ENCODE results near the gene SLC16A9. TPM values are rescaled to one million over a fixed set of nuclear protein-coding genes. Genes with fewer than 3 reads are reported as not detected.

The SLC16A9 gene
- total and polyA plus RNA-seq, 2 donors (not counting 3 experiments of a cell fraction or from before 2014, with no cell fraction given): 0.35 TPM; not detected in 1

DNA sequence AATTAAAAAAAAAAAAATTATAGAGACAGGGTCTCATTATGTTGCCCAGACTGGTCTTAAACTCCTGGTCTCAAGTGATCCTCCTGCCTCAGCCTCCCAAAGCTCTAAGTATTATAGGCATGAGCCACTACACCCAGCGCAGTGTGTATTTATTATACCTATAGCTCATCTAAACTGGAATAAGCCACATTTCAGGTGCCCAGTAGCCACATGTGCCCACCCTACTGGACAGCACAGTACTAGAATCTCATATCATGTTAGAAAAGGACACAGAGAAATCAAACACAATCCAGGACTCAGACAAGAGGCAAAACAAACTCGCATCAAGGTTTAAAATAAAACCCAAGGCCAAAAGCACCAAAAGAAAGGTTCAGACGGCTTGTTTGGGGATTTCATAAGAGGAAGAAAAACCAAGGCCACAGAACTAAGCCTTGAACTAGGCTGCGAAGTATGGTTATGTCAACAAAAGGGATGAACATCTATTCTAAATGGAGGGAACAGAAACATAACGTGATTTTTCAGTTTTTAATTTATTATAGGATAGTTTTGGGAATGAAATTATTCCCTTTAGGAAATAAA lies 32.3 kb downstream of the SLC16A9 start:
- FAIRE-seq (no peak), DNase-seq (ENCODE audit: low read depth, low spot score) (no peak)
- ChIA-PET POLR2A (no interaction called here), CTCF (interaction anchor here (0.9 kb wide), 1 partner anchor 154 kb away, joined by 3 read pairs; no protein-coding TSS in a partner anchor)
- H4K20me1 ChIP-seq (replicated peaks; ENCODE audit: control insufficient read depth, extremely low read depth, insufficient read depth, low read length): no peaks in the 10 kb centered on the region
- no peaks in the 10 kb centered on the region for H3K9me3 ChIP-seq (replicated peaks; ENCODE audit: control insufficient read depth, insufficient read depth, low read length)
- H3K9me1 ChIP-seq (replicated peaks; ENCODE audit: control insufficient read depth, extremely low read depth, insufficient read depth, low read length): no peaks in the 10 kb centered on the region
- intact Hi-C loops (cut with micrococcal nuclease) (no loop called here), dilution Hi-C loops (cut with MboI; ENCODE audit: extremely low pct_ligation_motif_present, low sequenced_read_pairs) (no loop called here)
- BruUV-seq (replicated peaks): no TSS peak
- no peak for TF ChIP-seq CTCF (IDR thresholded peaks at IDR 0.05; ENCODE audit: extremely low read depth in 1 of 2, insufficient read depth in 1 of 2, low read depth in 1 of 2, low read length in 2 of 2)
- TF ChIP-seq POLR2A (IDR thresholded peaks at IDR 0.05; ENCODE audit: low read depth, low read length): no peak
- TF ChIP-seq EZH2 (IDR thresholded peaks at IDR 0.05; ENCODE audit: borderline replicate concordance, low read depth, low read length, severe bottlenecking): no peak
- TF ChIP-seq MYC (IDR thresholded peaks at IDR 0.05; ENCODE audit: low read depth, low read length): no peak
- TF ChIP-seq FOS (IDR thresholded peaks at IDR 0.05; ENCODE audit: borderline replicate concordance, insufficient read depth, low read length): no peak
- TF ChIP-seq GATA2 (IDR thresholded peaks at IDR 0.05; ENCODE audit: insufficient read depth, insufficient read length, low read depth, low read length): no peak
- H2AFZ ChIP-seq (ENCODE audit: low read depth, low read length): no peak overlapping the region
- no peak overlapping the region for H3K9ac ChIP-seq (replicated peaks; ENCODE audit: extremely low read depth, insufficient read depth, low read length)
- H3K27me3 ChIP-seq (ENCODE audit: control insufficient read depth in 2 of 2, insufficient read depth in 2 of 2, low read length in 2 of 2): no peaks in the 10 kb centered on the region
- no peaks in the 10 kb centered on the region for H3K36me3 ChIP-seq (ENCODE audit: control insufficient read depth in 2 of 2, extremely low read depth in 1 of 2, insufficient read depth in 2 of 2, low read length in 2 of 2)
- no peaks in the 10 kb centered on the region for H3K4me1 ChIP-seq (ENCODE audit: control insufficient read depth, extremely low read depth, insufficient read depth, low read length)
- H3K79me2 ChIP-seq (ENCODE audit: control insufficient read depth, insufficient read depth, low read length): no peaks in the 10 kb centered on the region
- H3K4me3 ChIP-seq (replicated peaks in 1 of 3; ENCODE audit: insufficient read depth in 1 of 3, low read depth in 1 of 3, low read length in 3 of 3): no peak overlapping the region
- no peak overlapping the region for H3K27ac ChIP-seq (ENCODE audit: insufficient read depth, low read depth, low read length)
- H3K4me2 ChIP-seq (ENCODE audit: insufficient read depth, low read length): no peak overlapping the region

Measured in endothelial cell of umbilical vein (primary cell).